ENCODE results near the gene SNX17.

Gene SNX17

DNA sequence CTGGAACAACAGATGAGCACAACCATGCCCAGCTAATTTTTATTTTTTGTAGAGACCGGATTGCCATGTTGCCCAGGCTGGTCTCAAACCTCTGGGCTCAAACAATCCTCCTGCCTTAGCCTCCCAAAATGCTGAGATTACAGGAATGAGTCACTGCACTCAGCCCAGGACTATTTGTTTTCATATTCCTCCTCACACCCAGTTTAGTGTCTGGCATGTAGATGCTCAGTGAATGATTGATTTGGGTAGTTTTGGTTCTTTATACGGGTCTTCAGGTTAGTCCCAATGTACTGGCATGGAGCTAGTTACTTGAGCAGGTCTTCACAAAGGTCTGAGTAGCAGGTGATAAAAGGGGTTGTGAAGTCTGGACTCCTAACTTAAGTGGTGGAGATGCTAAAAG is 6.5 kb upstream of the SNX17 start:
- no peak for DNase-seq (ENCODE audit: low read depth in 2 of 2)

DNA sequence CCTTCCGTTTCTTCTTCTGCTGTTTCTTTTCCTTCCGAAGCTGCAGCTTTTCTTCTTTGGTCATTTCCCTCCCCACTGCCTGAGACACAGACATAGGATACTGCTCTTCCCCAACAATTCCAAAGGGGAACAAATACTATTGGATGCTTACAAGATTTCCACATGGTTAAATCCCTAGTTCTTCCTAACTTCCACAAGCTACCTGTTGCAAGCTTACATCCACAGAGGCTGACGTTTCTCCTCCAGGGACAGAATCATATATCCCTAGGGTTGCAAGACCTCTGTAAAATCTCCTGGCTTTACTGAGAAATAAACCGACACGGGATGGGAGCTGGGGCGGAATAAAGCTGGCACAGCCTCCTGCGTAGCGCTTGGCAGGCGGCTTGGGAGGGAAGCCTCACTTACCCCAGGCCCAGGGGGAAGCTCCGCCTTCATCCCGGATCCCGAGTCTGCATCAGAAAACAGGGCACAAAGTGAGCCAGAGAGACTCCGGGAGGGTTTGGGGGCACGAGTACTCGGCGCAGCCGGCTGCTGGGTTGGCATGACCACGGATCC is 868 bp upstream of the SNX17 start:
- DNase-seq (ENCODE audit: low read depth in 2 of 2) = no peak

DNA sequence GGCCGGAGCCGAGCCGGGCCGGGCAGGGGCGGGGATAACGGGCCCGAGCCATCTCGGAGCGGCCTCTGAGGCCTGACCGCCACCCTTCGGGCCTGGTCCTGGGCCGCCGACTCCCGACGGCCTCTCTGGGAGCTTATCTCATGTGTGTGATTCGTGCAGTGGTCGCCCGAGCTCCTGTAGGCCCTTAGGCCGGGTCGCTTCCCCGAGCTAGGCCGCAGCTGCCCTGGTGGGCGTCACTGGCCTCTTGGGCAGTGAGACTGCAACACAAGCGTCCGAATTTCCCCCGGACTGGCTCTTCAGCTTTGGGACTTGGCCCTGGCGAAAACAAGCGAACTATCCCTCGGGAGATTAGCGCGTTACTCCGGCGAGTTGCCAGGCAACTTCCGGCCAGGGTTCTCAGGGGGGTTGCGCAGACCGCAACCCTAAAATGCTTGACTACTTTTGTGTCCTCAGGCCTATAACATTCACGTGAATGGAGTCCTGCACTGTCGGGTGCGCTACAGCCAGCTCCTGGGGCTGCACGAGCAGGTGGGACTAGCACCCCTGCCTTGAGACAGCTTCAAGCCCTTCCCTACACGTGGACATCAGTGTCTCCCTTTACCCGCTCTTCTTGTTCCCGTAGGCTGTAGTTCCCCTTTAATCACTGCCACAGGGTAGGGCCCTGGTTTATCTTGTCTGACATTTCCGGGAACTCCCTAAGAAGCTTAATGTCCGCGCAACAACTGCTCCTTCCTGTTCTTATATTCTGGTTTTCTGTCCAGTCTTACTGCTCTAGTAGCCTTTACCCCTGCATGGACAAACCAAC is 602 bp downstream of the SNX17 start:
- DNase-seq (ENCODE audit: low read depth in 2 of 2) = no peak

DNA sequence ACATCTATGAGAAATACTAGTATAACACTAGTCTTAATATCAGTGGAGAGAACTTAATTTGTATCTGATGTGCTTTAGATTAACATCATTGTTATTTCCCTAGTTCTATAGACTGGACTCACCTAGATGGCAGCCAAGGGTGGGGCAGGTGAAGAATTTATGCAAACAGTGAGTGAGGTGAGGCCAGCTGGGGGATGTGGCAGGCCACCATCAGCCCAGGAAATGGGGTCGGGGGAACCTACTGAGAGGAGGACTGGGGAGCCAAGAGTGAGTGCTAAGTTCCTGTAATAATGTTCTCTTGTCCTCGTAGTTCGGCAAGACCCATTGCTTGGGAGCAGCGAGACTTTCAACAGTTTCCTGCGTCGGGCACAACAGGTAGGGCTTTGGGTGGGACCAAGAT is 2.5 kb downstream of the SNX17 start:
- no peak for DNase-seq (ENCODE audit: low read depth in 2 of 2)

DNA sequence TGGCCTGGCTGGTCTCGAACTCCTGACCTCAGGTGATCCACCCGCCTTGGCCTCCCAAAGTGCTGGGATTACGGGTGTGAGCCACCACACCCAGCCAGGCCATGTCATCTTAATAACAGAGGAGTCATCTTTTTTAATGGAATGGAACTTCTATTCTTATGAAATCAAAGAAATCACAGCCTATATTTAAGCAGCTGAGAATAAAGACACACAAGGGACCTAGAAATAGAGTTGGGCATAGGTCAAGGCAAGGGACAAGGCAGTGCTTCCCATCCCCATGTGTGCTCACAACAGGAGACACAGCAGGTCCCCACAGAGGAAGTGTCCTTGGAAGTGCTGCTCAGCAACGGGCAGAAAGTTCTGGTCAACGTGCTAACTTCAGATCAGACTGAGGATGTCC is 3.2 kb downstream of the SNX17 start:
- DNase-seq (ENCODE audit: low read depth in 2 of 2) = no peak

DNA sequence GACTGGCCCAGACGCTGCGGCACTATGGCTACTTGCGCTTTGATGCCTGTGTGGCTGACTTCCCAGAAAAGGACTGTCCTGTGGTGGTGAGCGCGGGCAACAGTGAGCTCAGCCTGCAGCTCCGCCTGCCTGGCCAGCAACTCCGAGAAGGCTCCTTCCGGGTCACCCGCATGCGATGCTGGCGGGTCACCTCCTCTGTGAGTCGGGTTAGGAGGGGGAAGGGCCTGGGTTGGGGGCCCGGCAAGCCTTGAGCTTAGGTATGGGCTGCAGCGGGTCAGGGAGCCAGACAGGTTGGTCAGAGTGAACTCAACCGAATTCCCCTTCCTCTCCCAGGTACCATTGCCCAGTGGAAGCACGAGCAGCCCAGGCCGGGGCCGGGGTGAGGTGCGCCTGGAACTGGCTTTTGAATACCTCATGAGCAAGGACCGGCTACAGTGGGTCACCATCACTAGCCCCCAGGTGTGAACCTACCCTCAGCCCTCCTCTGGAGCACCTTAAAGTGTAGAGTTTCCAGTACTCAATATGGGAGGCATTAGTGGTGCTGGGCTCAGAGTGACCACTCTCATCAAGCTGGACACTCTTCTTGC is 5.2 kb downstream of the SNX17 start:
- DNase-seq (ENCODE audit: low read depth in 2 of 2) = no peak

DNA sequence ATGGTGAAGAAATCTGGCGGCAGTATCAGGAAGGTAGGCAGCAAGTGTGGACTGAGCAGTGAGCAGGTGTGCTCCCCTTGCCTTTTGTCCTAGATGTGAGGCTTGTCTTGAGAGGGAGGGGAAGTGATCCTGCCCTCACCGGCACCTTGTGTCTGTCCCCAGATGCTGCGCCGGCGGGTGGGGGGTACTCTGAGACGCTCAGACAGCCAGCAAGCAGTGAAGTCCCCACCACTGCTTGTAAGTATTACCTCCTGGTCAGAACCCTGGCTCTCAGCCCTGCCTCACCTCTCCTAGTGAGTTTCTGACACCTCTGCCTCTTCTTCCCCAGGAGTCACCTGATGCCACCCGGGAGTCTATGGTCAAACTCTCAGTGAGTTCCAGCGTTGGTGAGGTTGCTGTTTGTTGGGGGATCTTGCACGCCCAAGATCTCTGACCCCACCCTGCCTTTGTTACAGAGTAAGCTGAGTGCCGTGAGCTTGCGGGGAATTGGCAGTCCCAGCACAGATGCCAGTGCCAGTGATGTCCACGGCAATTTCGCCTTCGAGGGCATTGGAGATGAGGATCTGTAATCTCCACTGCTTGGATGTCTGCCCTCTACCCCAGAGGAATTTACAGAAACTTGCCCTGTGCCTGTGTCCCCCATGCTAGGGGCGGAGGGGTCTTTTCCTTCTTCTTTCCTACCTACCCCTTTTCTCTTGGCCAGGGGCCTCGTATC is 5.9 kb downstream of the SNX17 start:
- no peak for DNase-seq (ENCODE audit: low read depth in 2 of 2)

DNA sequence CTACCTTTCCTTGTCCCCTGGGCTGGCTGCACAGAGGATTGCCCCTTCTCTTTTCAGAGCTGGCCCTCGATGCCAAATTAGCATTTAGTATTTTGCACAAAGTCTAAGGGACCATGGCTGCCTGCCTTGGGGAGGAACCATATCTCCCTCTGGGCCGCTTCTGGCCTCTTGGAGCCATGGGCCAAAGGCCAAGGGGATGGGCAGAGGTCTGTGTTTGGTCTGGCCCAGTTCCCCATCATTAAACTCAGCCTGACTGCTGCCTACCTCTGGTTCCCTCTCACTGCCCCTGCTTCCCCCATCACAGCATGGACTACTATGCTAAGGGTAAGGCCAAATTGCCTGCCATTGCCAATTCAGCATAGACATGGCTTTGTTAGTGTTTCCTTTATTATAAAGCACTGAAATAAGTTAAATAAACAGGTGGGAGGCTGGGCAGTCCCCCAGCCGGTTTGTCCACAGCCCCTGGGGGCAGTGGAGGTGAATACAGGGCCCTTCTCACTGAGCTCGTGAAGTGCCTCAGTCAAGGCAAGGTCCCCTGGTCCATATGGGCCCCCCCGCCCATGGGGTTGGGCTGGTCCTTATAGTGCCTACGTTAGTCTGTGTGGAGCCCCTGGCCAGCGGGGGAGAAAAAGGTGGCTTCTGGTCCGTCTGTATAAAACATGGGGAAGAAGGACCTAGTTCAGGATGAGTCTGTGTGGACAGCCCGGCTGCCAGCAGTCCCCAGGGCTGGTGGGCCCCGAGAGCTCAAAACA is 6.6 kb downstream of the SNX17 start:
- no peak for DNase-seq (ENCODE audit: low read depth in 2 of 2)

DNA sequence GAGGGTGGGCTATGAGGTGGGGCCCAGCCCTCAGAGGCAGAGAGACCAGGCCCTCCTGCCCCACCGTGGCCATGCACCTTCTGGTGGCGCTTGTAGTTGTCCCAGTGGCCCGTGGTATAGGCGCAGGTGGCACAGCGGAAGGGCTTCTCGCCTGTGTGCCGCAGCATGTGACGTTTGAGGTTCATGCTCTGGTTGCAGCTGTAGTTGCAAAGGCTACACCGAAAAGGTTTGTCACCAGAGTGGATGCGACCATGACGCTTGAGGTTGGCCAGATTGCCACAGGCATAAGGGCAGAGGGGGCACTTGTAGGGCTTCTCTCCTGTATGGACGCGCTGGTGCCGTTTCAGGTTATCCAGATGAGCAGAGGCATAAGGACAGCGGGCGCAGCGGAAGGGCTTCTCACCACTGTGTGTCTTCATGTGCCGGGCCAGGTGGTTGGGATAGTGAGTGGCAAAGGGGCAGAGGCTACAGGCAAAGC is 7.2 kb downstream of the SNX17 start:
- DNase-seq (ENCODE audit: low read depth in 2 of 2) = no peak

DNA sequence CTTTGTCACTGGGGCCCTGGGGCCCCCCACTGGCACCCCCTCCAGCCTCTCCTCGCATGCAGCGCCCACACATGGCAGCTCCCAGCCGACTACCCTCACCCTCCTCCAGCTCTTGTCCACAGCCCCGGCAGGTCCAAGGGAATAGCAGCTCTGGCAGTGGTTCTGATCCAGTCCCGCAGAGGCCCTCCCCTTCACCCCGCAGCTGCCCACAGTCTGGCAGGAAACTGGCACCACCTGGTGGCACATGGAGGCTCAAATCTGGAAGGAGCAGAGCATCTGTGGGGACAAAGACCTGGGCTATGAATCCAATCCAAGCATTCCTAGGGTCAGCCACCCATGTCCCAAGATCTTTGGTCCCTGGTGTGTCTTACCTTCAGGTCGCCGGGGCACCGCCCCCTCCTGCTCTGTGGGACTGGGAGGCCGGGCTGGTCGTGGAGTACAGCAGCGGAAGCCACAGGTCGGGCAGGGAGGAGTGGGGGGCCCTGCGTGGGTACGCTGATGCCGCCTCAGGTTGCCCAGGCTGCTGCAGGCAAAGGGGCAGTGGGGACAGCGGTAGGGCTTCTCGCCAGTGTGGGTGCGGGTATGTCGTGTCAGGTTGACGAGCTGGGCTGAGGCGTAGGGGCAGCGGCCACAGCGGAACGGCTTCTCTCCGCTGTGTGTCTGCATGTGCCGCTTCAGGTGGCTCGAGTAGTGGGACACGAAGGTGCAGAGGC is 7.8 kb downstream of the SNX17 start:
- no peak for DNase-seq (ENCODE audit: low read depth in 2 of 2)

DNA sequence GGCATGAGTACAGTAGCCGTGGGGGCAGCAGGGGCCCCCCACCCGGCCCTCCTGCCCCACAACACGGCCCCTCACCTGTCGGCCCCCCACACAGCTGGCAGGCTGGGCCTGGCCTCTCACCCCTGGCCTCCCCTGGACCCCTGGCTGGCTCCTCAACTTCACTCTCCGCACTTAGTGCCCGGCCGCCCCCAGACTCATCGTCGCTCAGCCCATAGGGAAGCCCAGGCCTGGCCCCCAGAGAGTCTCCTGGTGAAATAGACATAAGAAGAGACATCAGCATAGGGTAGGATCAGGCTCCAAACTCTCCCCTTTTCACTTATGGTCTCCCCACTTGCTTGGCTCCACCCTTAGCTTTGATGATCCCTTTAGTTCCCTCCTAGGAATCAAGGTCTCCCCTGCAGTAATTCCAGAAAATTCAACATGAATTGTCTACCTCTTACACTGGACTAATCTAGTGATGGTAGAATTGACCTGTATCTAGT is 8.4 kb downstream of the SNX17 start:
- no peak for DNase-seq (ENCODE audit: low read depth in 2 of 2)

DNA sequence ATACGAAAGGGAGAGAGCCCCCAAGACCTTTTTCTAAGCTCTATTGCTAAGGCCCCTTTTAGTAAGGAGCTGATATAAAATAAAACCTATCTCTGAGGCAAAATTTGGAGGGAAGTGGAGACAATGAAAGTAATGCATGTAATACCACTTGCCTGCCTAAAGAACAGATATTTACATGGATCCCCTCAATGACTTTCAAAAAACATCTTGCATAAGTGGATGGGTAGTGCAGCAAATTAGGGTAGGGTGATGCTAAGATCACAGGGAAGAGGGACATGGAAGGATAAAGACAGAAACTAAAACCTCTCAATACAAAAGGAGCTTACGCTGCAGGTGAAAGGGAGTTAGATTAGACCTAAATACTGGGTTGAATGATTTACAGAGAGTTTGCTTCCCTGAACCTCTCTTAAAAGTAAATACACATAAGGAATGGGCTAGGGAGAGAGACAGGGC is 9.0 kb downstream of the SNX17 start:
- DNase-seq (ENCODE audit: low read depth in 2 of 2) = no peak

DNA sequence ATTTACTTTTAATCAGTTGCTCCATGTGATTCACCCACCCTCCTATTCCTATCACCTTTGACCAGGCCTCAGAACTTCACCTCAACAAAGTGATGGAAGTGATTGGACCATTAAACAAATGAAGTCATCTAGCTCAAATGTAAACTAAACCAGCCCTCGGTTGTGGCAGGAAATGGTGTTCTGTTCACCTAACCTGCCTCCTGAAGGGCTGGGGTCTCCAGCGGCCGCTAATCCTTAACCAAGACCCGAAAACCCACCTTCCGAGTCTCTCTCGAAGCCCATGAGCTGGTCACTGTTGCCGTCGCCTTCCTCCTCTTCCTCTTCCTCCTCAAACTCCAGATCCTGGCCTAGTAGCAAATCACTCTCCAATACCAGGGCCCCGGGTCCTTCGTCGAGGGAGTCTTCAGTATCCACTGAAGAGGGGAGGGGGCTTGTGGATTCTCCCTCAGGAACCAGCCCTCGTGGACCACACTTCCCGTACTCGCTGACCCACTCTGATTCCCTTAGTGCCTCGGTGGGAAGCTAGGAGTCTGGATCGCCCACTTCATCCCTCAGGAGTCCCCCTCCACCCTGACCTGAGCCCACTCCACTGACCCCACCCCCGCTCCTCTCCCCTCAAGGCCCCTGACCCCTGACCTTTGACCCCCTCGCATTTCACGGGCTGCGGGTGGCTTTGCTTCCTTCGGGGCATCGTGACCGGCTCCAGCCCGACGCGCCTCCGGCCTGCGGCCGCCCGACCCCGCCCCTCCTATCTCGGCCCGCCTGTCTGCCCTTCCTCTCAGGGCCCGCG is 9.6 kb downstream of the SNX17 start:
- no peak for DNase-seq (ENCODE audit: low read depth in 2 of 2)

DNA sequence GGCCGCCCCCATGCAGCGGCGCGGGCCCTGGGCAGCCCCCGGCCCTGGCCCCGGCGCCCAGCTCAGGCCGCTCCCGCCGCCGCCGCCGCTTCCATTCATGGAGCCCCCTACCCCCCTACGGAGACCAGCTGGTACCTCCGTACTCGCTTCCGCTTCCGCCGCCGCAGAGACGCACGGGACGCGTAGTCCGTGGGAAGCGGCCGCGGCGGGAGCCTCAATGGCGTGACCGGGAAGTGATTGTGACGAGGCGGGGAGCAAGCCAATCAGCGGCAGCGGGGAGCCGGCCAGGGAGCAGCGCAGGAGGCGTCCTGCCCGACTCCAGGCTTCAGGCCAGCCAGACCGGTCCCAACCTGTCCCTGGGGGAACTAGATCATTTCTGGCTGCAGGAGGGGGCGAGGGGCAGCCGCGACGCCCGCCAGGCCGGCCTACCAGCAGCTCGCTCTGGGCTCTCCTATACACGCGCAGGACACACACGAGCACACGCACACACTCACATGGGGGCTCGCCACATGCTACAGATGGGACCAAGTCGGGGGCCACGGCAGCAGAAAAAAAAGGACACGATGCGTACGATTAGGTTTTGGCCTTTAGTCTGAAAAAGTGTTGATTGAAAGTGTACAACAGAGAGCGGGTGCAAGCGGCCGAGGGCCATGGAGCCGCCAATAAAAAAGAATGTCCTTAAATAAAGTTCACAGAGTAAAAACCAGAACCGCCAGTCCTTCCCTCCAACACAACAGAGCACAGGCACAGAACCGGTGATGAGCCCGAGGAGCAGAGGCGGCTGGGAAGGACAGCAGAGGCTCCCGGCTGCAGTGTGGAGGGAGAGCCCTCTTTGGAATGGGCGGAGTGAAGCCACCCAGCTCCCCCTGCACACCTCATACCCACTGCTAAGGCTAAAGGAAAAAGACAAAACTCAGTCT is 10.5 kb downstream of the SNX17 start, which contains the start of gene ZNF513:
Gene ZNF513 (minus strand): TSS at position 109 of the 920 bp plus-strand sequence. CDS start 208 bp downstream, outside the sequence.
- DNase-seq (ENCODE audit: low read depth in 2 of 2) = peak; percentile 66 to 69

DNA sequence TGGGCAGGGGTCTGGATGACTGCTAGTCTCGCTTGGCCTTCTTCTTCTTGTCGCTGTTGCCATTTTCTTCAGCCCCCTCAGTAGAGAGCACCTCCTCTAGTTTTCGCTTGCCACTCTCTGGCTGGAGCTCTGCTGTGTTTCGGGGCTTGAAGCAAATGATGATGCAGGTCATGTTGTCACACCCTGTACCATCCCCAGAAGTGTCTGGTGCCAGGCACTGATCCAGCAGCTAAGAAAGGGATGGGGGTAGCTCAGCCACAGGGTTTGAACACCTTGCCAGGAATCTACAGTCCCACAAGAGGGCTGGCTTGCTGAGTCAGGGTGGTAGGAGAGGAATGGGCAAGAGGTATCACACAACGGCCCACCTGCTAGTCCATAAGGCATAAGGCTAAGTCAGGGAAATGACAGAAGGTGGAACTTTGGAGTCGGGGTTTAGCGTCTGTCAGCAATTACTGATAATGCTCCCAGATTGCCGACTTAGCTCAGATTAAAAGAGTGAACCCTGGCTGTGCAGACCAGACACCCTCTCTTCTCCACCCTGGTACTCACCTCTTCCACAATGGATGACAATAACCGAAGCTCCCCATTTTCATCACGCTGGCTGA is 11.3 kb downstream of the SNX17 start:
- no peak for DNase-seq (ENCODE audit: low read depth in 2 of 2)

DNA sequence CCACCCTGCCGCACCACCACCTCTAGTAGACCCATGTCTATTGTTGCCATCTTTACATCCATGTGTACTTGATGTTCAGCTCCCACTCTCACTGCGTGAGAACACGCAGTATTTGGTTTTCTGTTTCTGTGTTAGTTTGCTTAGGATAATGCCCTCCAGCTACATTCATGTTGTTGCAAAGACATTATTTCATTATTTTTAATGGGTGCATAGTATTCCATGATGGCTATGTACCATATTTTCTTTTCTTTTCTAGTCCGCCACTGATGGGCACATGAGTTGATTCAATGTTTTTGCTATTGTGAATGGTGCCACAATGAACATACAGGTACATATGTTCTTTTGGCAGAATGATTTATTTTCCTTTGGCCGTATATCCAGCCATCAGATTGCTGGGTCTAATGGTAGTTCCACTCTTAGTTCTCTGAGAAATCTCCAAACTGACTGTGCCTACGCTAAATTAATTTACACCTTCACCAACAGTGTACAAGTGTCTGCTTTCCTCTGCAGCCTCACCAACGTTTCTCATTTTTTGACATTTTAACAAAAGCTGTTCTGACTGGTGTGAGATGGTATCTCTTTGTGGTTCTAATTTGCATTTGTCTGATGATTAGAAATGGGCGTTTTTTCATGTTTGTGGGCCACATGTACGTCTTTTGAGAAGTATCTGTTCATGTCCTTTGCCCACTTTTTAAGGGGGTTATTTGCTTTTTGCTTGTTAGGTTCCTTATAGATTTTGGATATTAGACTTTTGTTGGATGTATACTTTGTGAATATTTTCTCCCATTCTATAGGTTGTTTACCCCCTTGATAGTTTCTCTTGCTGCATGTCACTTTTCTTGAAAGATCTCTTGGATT is 20.6 kb downstream of the SNX17 start:
- no peak for DNase-seq (ENCODE audit: low read depth in 2 of 2)

DNA sequence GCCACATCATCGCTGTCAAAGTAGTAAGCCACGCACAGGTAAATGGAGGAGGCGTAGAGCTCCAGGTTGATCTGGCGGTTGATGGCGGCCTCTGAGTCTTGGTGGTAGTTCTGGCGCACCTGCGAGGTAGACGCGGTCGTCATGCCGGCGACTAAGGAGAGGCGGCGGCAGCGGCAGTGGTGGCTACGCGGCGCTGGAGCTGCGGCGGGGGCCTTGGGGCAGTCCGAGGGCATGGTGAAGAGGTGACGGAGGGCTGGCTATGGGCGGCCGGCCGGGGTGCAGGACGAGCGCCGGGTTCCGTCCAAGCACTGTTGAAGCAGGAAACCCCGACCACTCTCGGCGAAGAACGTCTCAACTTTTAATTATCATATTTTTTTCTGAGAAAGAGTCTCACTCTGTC is 22.8 kb downstream of the SNX17 start:
- no peak for DNase-seq (ENCODE audit: low read depth in 2 of 2)

All from stimulated activated CD4-positive, alpha-beta T cell treated with anti-CD3 and anti-CD28 coated beads, Interleukin-1b, Interleukin-23, amount 100 ng/mL, for 1 hour (primary cell).